Spleen (tissue), 7 donors: ENCODE data around the gene USP21.
A peak's percentile ranks its signal among the peaks of the same experiment; 100 is the strongest.

Experiments
- POLR2A ChIP-seq, 3 donors: fragments of 450-650 bp; IDR thresholded peaks; one replicate each; pipeline ENCODE4 v1.5.1; 2017; ENCODE audit warnings: antibody characterized with exemption in 3 of 3, mild to moderate bottlenecking in 1 of 3
- POLR2AphosphoS5 ChIP-seq, 3 donors: sonication (generic); formaldehyde crosslinking; IDR thresholded peaks; one replicate each; pipeline ENCODE4 v1.5.1; 2017; ENCODE audit warnings: antibody characterized with exemption in 3 of 3
- TF ChIP-seq, protein P1 (sequence below), 11 experiments: fragments of 200-600 bp in 7 of 11; fragments of 450-650 bp in 4 of 11; sonication (generic) in 4 of 11; IDR thresholded peaks in 8 of 11; conservative IDR thresholded peaks in 3 of 11; 1 replicate in 7 of 11; 2 replicates in 4 of 11; pipeline versions ENCODE4 v1.4.0 to v1.8.0; 2016 to 2021; ENCODE audit warnings: antibody characterized with exemption in 11 of 11, inconsistent platforms in 4 of 11, mild to moderate bottlenecking in 1 of 11
- donor health status: DM: no; HTN: no; CAD: no; lungs with moderate emphysema.
- donor health status: DM: no; HTN: no; CAD: no.
- donor health status: DM: no; HTN: no; CAD: no.

DNA sequence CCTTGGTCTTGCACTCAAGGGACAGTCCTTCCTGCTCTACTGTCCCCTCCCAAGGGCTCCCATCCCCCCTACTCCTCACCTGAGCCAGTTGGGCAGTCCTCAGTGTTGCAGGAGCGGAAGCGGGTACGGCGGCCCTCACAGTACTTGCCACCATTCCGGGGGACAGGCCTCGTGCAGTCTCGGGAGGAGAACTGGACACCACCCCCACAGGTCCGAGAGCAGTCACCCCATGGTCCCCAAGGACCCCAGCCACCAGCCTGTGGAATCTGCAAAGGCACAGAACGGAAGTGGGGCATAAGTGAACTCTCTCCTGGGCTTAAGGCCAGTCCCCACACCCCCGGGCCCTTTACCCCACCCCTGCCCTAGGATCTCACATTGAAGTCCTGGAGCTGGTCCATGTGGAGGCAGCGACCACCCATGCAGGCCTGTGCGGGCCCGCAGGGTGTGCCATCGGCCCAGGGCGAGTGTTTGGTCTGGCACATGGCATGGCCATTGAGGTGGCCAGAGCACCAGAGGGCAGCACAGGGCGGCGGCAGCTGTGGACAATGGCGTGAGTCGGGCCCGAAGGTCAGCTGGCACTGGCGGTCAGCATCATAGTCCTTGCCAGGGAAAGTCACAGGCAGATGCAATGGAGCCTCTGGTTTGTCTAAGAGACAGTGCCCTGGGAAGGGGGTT is 34.4 kb downstream of the USP21 start:
- TF ChIP-seq, protein P1, sequence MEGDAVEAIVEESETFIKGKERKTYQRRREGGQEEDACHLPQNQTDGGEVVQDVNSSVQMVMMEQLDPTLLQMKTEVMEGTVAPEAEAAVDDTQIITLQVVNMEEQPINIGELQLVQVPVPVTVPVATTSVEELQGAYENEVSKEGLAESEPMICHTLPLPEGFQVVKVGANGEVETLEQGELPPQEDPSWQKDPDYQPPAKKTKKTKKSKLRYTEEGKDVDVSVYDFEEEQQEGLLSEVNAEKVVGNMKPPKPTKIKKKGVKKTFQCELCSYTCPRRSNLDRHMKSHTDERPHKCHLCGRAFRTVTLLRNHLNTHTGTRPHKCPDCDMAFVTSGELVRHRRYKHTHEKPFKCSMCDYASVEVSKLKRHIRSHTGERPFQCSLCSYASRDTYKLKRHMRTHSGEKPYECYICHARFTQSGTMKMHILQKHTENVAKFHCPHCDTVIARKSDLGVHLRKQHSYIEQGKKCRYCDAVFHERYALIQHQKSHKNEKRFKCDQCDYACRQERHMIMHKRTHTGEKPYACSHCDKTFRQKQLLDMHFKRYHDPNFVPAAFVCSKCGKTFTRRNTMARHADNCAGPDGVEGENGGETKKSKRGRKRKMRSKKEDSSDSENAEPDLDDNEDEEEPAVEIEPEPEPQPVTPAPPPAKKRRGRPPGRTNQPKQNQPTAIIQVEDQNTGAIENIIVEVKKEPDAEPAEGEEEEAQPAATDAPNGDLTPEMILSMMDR (IDR thresholded peaks at IDR 0.05 in 8 of 11, conservative IDR thresholded peaks at IDR 0.05 in 3 of 11), result peak in 5 of 11 experiments; percentile 27 to 50 (median 35)
- TF ChIP-seq POLR2A (IDR thresholded peaks at IDR 0.05) (no peak), POLR2AphosphoS5 (IDR thresholded peaks at IDR 0.05) (peak; percentile 32 to 69 (median 52))
